PC-3 (cell line): ENCODE data around the gene PPP1R15A.

ENCODE experiments used
- EZH2 ChIP-seq: fragments of 300-600 bp; sonication (generic); IDR thresholded peaks from one replicate; pipeline ENCODE4 v1.6.1; 2017; ENCODE audit warnings: antibody characterized with exemption, mild to moderate bottlenecking, low read length; ENCODE audit not compliant: unreplicated experiment
- TF ChIP-seq, protein P1 (sequence below): fragments of 300-600 bp; sonication (generic); conservative IDR thresholded peaks from 2 replicates; pipeline ENCODE4 v1.5.1; 2017; ENCODE audit warnings: antibody characterized with exemption, low read depth, mild to moderate bottlenecking, low read length

DNA sequence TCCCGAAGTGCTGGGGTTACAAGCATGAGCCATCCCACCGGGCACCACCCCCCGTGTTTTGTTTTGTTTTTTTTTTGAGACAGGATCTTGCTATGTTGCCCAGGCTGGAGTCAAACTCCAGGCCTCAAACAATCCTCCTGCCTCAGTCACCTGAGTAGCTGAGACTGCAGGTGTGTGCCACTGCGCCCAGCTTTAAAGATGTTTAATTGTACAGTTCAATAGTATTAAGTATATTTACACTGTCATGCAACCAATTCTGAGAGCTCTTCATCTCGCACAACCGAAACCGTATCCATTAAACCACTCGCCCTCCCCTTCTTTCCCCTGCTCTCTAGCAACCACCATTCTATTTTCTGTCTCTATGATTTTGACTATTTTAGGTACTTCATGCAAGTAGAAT is 43.5 kb downstream of the PPP1R15A start:
- TF ChIP-seq, protein P1, sequence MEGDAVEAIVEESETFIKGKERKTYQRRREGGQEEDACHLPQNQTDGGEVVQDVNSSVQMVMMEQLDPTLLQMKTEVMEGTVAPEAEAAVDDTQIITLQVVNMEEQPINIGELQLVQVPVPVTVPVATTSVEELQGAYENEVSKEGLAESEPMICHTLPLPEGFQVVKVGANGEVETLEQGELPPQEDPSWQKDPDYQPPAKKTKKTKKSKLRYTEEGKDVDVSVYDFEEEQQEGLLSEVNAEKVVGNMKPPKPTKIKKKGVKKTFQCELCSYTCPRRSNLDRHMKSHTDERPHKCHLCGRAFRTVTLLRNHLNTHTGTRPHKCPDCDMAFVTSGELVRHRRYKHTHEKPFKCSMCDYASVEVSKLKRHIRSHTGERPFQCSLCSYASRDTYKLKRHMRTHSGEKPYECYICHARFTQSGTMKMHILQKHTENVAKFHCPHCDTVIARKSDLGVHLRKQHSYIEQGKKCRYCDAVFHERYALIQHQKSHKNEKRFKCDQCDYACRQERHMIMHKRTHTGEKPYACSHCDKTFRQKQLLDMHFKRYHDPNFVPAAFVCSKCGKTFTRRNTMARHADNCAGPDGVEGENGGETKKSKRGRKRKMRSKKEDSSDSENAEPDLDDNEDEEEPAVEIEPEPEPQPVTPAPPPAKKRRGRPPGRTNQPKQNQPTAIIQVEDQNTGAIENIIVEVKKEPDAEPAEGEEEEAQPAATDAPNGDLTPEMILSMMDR = no peak
- no peak for TF ChIP-seq EZH2
